Measurements from ENCODE around the gene TSPAN9.

DNA sequence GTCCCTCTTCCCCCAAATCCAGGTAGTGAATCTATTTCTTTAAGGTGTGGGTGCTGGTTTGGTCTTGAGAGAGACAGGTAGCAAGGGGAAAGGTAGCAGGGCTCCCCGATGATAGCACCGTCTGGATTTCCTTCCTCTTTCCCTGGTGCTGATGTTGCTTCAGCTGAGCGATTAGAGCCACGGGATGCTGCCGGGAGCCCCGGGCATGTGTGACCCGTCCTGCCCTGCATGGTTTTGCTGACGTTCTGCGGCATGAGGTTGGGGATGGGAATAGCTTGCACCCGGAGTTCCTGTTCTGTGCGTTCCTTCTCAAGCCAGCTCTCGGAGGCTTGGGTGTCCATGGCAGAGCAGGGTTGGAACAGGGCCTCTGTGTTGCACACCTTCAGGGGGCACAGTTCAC is 107.3 kb downstream of the TSPAN9 start:
- TF ChIP-seq POLR2A (IDR thresholded peaks at IDR 0.05; ENCODE audit: low read depth) (no peak), POLR2AphosphoS5 (IDR thresholded peaks at IDR 0.05) (no peak), EP300 (IDR thresholded peaks at IDR 0.05) (no peak)
- TF ChIP-seq, protein P1, sequence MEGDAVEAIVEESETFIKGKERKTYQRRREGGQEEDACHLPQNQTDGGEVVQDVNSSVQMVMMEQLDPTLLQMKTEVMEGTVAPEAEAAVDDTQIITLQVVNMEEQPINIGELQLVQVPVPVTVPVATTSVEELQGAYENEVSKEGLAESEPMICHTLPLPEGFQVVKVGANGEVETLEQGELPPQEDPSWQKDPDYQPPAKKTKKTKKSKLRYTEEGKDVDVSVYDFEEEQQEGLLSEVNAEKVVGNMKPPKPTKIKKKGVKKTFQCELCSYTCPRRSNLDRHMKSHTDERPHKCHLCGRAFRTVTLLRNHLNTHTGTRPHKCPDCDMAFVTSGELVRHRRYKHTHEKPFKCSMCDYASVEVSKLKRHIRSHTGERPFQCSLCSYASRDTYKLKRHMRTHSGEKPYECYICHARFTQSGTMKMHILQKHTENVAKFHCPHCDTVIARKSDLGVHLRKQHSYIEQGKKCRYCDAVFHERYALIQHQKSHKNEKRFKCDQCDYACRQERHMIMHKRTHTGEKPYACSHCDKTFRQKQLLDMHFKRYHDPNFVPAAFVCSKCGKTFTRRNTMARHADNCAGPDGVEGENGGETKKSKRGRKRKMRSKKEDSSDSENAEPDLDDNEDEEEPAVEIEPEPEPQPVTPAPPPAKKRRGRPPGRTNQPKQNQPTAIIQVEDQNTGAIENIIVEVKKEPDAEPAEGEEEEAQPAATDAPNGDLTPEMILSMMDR (IDR thresholded peaks at IDR 0.05) = no peak
